H1 (cell line): ENCODE measurements around the gene MUC22. TPM values are rescaled to one million over a fixed set of nuclear protein-coding genes. Genes with fewer than 3 reads are reported as not detected.

Source experiments
- CTCF ChIA-PET: fragments of 300-600 bp; sonication (Branson Sonifier 250); formaldehyde crosslinking; loops from one replicate; lab custom pipeline; 2021; ENCODE audit not compliant: partially characterized antibody; lab: Charles Lee
- POLR2A ChIA-PET: fragments of 300-600 bp; sonication (Branson Sonifier 250); formaldehyde crosslinking; loops from one replicate; lab custom pipeline; 2021; ENCODE audit warnings: inconsistent platforms; ENCODE audit not compliant: partially characterized antibody; lab: Charles Lee
- DNase-seq, 2 experiments: peaks; one replicate each; pipeline versions ENCODE4 v3.0.0 to v3.0.0-alpha.2; 2010 to 2022; ENCODE audit warnings: low spot score in 2 of 2, low read depth in 1 of 2, mixed read lengths in 1 of 2
- FAIRE-seq: peaks from 2 replicates; lab custom pipeline; 2011; peaks lifted over from hg19 to GRCh38; lab: Jason Lieb, UNC
- H2AFZ ChIP-seq: 2 replicates; pipeline ENCODE4 v1.8.1; 2012; ENCODE audit warnings: low read length, inconsistent platforms
- H2AK5ac ChIP-seq: 2 replicates; pipeline ENCODE4 v1.6.1; 2013; ENCODE audit warnings: low read depth, low read length
- H2BK120ac ChIP-seq: replicated peaks from 2 replicates; pipeline ENCODE3; 2013; ENCODE audit warnings: low read depth, low read length, inconsistent platforms
- H2BK12ac ChIP-seq: 2 replicates; pipeline ENCODE4 v1.6.1; 2013; ENCODE audit warnings: low read depth, low read length
- H2BK15ac ChIP-seq: 2 replicates; pipeline ENCODE4 v1.6.1; 2013; ENCODE audit warnings: low read length
- H2BK20ac ChIP-seq: 2 replicates; pipeline ENCODE4 v1.6.1; 2013; ENCODE audit warnings: low read length
- H2BK5ac ChIP-seq: 2 replicates; pipeline ENCODE4 v1.6.1; 2013; ENCODE audit warnings: low read depth, low read length
- H3K14ac ChIP-seq: 2 replicates; pipeline ENCODE4 v1.6.1; 2013; ENCODE audit warnings: inconsistent platforms; ENCODE audit not compliant: insufficient read length
- H3K18ac ChIP-seq: 2 replicates; pipeline ENCODE4 v1.6.1; 2013; ENCODE audit warnings: low read length; ENCODE audit errors: extremely low read depth
- H3K23ac ChIP-seq: 2 replicates; pipeline ENCODE4 v1.6.1; 2013; ENCODE audit warnings: inconsistent platforms; ENCODE audit not compliant: insufficient read length
- H3K23me2 ChIP-seq: 2 replicates; pipeline ENCODE4 v1.6.1; 2013; ENCODE audit warnings: low read depth, low read length
- H3K27ac ChIP-seq: 2 replicates; pipeline ENCODE4 v1.6.1; 2011; ENCODE audit warnings: low read depth, low read length, inconsistent platforms
- H3K27me3 ChIP-seq, 4 experiments: replicated peaks in 1 of 4; 1 replicate in 1 of 4; 2 replicates in 3 of 4; pipeline versions ENCODE4 v1.6.1 to v1.8.1; 2011 to 2013; ENCODE audit warnings: low read length in 3 of 4, mild to moderate bottlenecking in 3 of 4, inconsistent platforms in 2 of 4, mixed read lengths in 2 of 4, moderate library complexity in 1 of 4; ENCODE audit not compliant: control insufficient read depth in 3 of 4, insufficient read depth in 3 of 4; ENCODE audit errors: extremely low read depth in 1 of 4
- H3K36me3 ChIP-seq, 4 experiments: 2 replicates each; pipeline versions ENCODE4 v1.6.1 to v1.8.1; 2011 to 2013; ENCODE audit warnings: mild to moderate bottlenecking in 4 of 4, low read length in 3 of 4, moderate library complexity in 2 of 4, control low read depth in 1 of 4, inconsistent platforms in 1 of 4; ENCODE audit not compliant: insufficient read depth in 4 of 4, control insufficient read depth in 2 of 4
- H3K4ac ChIP-seq: replicated peaks from 2 replicates; pipeline ENCODE3; 2013; ENCODE audit warnings: low read length, low read depth, mixed read lengths, inconsistent platforms; ENCODE audit not compliant: insufficient read length
- H3K4me1 ChIP-seq, 4 experiments: replicated peaks in 1 of 4; 1 replicate in 1 of 4; 2 replicates in 3 of 4; pipeline versions ENCODE4 v1.6.1 to v1.8.1; 2011 to 2013; ENCODE audit warnings: low read length in 3 of 4, inconsistent platforms in 2 of 4, mixed read lengths in 1 of 4; ENCODE audit not compliant: insufficient read depth in 4 of 4, control insufficient read depth in 3 of 4
- H3K4me2 ChIP-seq, 2 experiments: 2 replicates each; pipeline versions ENCODE4 v1.6.1 to v1.8.1; 2011 to 2013; ENCODE audit warnings: low read depth in 2 of 2, low read length in 2 of 2, control low read depth in 1 of 2, inconsistent platforms in 1 of 2, mild to moderate bottlenecking in 1 of 2; ENCODE audit not compliant: insufficient read depth in 1 of 2
- H3K4me3 ChIP-seq, 4 experiments: fragments of 200-600, 300-600 bp in 1 of 4; sonication (generic), shearing (Covaris generic), sonication (Bioruptor Twin) in 1 of 4; 2 replicates each; pipeline versions ENCODE4 v1.5.1 to v1.8.1; 2011 to 2016; ENCODE audit warnings: low read length in 4 of 4, low read depth in 3 of 4, control low read depth in 2 of 4, inconsistent platforms in 2 of 4, mild to moderate bottlenecking in 2 of 4, mixed read lengths in 1 of 4, moderate library complexity in 1 of 4; ENCODE audit not compliant: insufficient read depth in 2 of 4; ENCODE audit errors: extremely low read depth in 1 of 4
- H3K56ac ChIP-seq: replicated peaks from 2 replicates; pipeline ENCODE3; 2013; ENCODE audit warnings: low read depth, mild to moderate bottlenecking, mixed read lengths, low read length, inconsistent platforms; ENCODE audit not compliant: insufficient read length
- H3K79me1 ChIP-seq: 2 replicates; pipeline ENCODE4 v1.6.1; 2013; ENCODE audit warnings: low read depth, low read length, control low read depth
- H3K79me2 ChIP-seq, 2 experiments: 2 replicates each; pipeline versions ENCODE4 v1.6.1 to v1.8.1; 2012 to 2013; ENCODE audit warnings: low read length in 2 of 2, mild to moderate bottlenecking in 2 of 2, inconsistent platforms in 1 of 2; ENCODE audit not compliant: insufficient read depth in 2 of 2, control insufficient read depth in 1 of 2
- H3K9ac ChIP-seq, 4 experiments: replicated peaks in 1 of 4; 1 replicate in 1 of 4; 2 replicates in 3 of 4; pipeline versions ENCODE4 v1.6.1 to v1.8.1; 2011 to 2013; ENCODE audit warnings: low read depth in 3 of 4, low read length in 3 of 4, control low read depth in 2 of 4, mild to moderate bottlenecking in 2 of 4, moderate library complexity in 2 of 4, inconsistent platforms in 1 of 4; ENCODE audit errors: extremely low read depth in 1 of 4
- H3K9me3 ChIP-seq, 2 experiments: 2 replicates each; pipeline versions ENCODE4 v1.6.1 to v1.8.1; 2012 to 2013; ENCODE audit warnings: mild to moderate bottlenecking in 2 of 2, moderate library complexity in 2 of 2, control low read depth in 1 of 2, inconsistent platforms in 1 of 2, low read depth in 1 of 2, low read length in 1 of 2, mixed read lengths in 1 of 2; ENCODE audit not compliant: insufficient read depth in 2 of 2
- H4K20me1 ChIP-seq, 2 experiments: replicated peaks in 1 of 2; 2 replicates each; pipeline versions ENCODE3 to v1.8.1; 2011 to 2013; ENCODE audit warnings: inconsistent platforms in 2 of 2, low read length in 2 of 2, mild to moderate bottlenecking in 1 of 2; ENCODE audit not compliant: insufficient read depth in 2 of 2, control insufficient read depth in 1 of 2
- H4K5ac ChIP-seq: 2 replicates; pipeline ENCODE4 v1.6.1; 2013; ENCODE audit warnings: low read length, low read depth, mixed read lengths, inconsistent platforms; ENCODE audit not compliant: insufficient read length
- H4K8ac ChIP-seq: 2 replicates; pipeline ENCODE4 v1.8.0; 2013; ENCODE audit warnings: mild to moderate bottlenecking, moderate library complexity, low read length, inconsistent platforms; ENCODE audit not compliant: insufficient read depth; ENCODE audit errors: extremely low read depth
- H4K91ac ChIP-seq: replicated peaks from 2 replicates; pipeline ENCODE3; 2013; ENCODE audit warnings: low read length, mixed read lengths, inconsistent platforms; ENCODE audit not compliant: insufficient read length
- E2F6 ChIP-seq: IDR thresholded peaks from 2 replicates; pipeline ENCODE4 v1.6.1; 2012; ENCODE audit warnings: inconsistent platforms
- HDAC6 ChIP-seq: IDR thresholded peaks from one replicate; pipeline ENCODE4 v1.7.1; 2012; ENCODE audit warnings: low read depth, mild to moderate bottlenecking, inconsistent platforms, low read length, moderate library complexity
- JUND ChIP-seq: IDR thresholded peaks from 2 replicates; pipeline ENCODE4 v1.6.1; 2011; ENCODE audit warnings: mild to moderate bottlenecking, improper control_type of control experiment, low read length
- KDM4A ChIP-seq: IDR thresholded peaks from one replicate; pipeline ENCODE4 v1.7.1; 2012; ENCODE audit warnings: low read depth, mild to moderate bottlenecking, moderate library complexity, low read length, inconsistent platforms; ENCODE audit not compliant: severe bottlenecking
- TCF12 ChIP-seq: IDR thresholded peaks from 2 replicates; pipeline ENCODE4 v1.6.1; 2011; ENCODE audit warnings: low read depth, mild to moderate bottlenecking, low read length
- WGBS, 2 experiments: shearing (Covaris generic) in 1 of 2; methylation state at CpG; one replicate each; pipeline versions ENCODE4 v1.1.6 to v1.1.7; 2013 to 2015; ENCODE audit warnings: low lambda C conversion rate in 2 of 2, mixed read lengths in 2 of 2, inconsistent platforms in 1 of 2, low coverage in 1 of 2, missing lambda C conversion rate in 1 of 2; ENCODE audit not compliant: insufficient replicate concordance in 2 of 2, insufficient coverage in 1 of 2, insufficient read length in 1 of 2; ENCODE audit errors: extremely low coverage in 1 of 2, missing lambda C conversion rate in 1 of 2; 5-methylcytosine and 5-hydroxymethylcytosine counted together
- polyA plus RNA-seq, 7 experiments: library from polyadenylated mRNA; depleted of rRNA in 3 of 7; stranded (reverse) in 5 of 7; unstranded in 2 of 7; fragments of >200 nt in 5 of 7; fragments of 200-250 nt in 2 of 7; gene quantifications; 1 replicate in 5 of 7; 2 replicates in 1 of 7; 4 replicates in 1 of 7; pipeline versions ENCODE4 v1.2.1 to v1.2.3, GENCODE V29; 2011 to 2013; ENCODE audit warnings: missing spikeins in 2 of 7, mixed read lengths in 2 of 7
- total RNA-seq: library from RNA; stranded (reverse); fragmentation: NEBNext Ultra II Directional; extraction: Animal tissue kit (Norgen Biotek cat#: 25700); gene quantifications from 2 replicates; pipeline ENCODE4 v1.2.1, GENCODE V29; 2021

MUC22 gene
- total and polyA plus RNA-seq, 2 of the 8 experiments (the other 6 are each of a cell fraction or from before 2014, with no cell fraction given): 0.02 TPM; not detected in 1

GRCh38 chr6:31038559-31038958 is 28.3 kb downstream of the MUC22 start:
- Histone ChIP-seq H3K23me2 (no peaks in the 10 kb centered on the region), H3K9me3 (no peaks in the 10 kb centered on the region), H3K4me3 (no peak overlapping the region), H4K20me1 (no peaks in the 10 kb centered on the region), H2BK5ac (no peak overlapping the region), H4K5ac (no peak overlapping the region), H4K8ac (no peak overlapping the region), H2AFZ (no peak overlapping the region), H3K4me1 (no peaks in the 10 kb centered on the region), H3K4me2 (no peak overlapping the region), H3K14ac (no peak overlapping the region), H2BK20ac (no peak overlapping the region), H3K79me1 (no peaks in the 10 kb centered on the region), H2BK120ac (no peak overlapping the region), H2AK5ac (no peak overlapping the region), H3K36me3 (no peaks in the 10 kb centered on the region), H3K23ac (no peak overlapping the region), H3K4ac (no peak overlapping the region), H2BK12ac (no peak overlapping the region), H3K56ac (no peak overlapping the region), H3K27me3 (no peaks in the 10 kb centered on the region), H3K18ac (no peak overlapping the region), H4K91ac (no peak overlapping the region), H3K27ac (no peak overlapping the region), H3K9ac (no peak overlapping the region), H3K79me2 (no peaks in the 10 kb centered on the region), H2BK15ac (no peak overlapping the region)
- ChIA-PET POLR2A (no interaction called here), CTCF (interaction anchor here (0.6 to 2.7 kb wide), 8 partner anchors 18 to 125 kb away, joined by 3 to 11 read pairs (median 3); partner anchors contain the start of gene VARS2)
- DNase-seq (no peak), FAIRE-seq (no peak)
- 88% methylated on average over 8 of the region's 8 CpGs; no CpG with 5 or more reads in 1 of the 2 experiments for WGBS, 2 experiments
- no peak for TF ChIP-seq JUND
- TF ChIP-seq TCF12: no peak
- TF ChIP-seq E2F6: no peak
- no peak for TF ChIP-seq HDAC6
- no peak for TF ChIP-seq KDM4A
